ENCODE data around the gene CEMIP.

DNA sequence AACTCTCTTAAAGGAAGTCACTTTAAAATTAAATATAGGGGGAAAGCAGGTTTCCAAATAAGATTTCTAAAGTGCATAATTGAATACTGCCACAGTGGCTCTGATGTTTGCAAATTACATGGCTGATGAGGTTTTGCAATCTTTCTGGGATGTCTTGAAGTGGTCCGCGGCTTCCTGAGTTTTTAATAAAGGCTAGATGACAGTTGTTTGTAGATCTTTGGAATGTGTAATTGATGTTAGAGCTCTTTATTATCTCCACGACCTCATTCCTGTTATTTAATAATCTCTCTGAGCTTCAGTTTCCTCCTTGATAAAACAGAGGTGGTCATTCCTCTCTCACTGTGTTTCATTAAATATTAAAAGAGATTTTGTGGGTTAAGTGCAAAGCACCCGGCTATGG, 27.0 kb upstream of the CEMIP start:
- TF ChIP-seq POLR2A (IDR thresholded peaks at IDR 0.05) = no peak
- TF ChIP-seq, protein P1, sequence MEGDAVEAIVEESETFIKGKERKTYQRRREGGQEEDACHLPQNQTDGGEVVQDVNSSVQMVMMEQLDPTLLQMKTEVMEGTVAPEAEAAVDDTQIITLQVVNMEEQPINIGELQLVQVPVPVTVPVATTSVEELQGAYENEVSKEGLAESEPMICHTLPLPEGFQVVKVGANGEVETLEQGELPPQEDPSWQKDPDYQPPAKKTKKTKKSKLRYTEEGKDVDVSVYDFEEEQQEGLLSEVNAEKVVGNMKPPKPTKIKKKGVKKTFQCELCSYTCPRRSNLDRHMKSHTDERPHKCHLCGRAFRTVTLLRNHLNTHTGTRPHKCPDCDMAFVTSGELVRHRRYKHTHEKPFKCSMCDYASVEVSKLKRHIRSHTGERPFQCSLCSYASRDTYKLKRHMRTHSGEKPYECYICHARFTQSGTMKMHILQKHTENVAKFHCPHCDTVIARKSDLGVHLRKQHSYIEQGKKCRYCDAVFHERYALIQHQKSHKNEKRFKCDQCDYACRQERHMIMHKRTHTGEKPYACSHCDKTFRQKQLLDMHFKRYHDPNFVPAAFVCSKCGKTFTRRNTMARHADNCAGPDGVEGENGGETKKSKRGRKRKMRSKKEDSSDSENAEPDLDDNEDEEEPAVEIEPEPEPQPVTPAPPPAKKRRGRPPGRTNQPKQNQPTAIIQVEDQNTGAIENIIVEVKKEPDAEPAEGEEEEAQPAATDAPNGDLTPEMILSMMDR (IDR thresholded peaks at IDR 0.05) = no peak
